Stromal cell of bone marrow (primary cell): ENCODE measurements around the gene EYA2.

Source experiments
- DNase-seq: peaks from one replicate; pipeline ENCODE4 v3.0.0-alpha.2; 2012; ENCODE audit warnings: low read depth

EYA2 gene

DNA sequence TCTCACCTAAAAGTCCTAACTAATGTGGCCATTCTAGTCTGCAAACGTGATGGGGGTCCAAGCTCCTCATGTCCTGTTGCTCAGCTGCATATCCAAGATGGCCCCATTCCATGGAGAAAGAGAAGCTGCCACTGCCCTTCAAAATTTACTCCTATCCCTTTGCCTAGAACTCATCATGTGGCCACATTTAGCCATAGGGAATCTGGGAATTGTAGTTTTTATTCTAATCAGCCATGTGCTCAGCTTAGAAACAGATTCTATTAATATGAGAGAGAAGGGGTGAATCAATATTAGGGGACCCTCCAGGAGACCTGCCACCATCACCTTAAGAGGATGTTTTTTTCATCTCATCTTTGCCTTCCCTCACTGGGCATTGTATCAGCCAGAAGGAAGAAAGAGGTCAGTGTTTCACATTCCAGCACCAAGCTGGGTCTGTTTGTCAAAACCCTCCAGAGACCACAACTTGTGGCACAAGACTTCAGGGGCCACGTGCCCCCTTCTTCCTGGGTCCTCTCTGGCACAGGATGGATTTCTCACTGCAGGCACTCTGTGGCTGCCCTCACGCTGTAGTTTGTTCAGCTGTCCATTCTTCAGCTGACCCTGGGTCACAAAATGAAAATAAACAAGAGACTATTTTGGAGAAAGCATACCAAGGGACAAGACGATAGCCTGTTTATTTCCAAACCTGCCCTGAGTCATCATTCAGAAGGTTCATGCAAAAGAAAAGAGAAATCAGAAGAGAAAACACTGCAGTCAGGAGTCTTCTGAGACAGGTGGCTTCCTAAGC is 172.0 kb downstream of the EYA2 start:
- DNase-seq = no peak

DNA sequence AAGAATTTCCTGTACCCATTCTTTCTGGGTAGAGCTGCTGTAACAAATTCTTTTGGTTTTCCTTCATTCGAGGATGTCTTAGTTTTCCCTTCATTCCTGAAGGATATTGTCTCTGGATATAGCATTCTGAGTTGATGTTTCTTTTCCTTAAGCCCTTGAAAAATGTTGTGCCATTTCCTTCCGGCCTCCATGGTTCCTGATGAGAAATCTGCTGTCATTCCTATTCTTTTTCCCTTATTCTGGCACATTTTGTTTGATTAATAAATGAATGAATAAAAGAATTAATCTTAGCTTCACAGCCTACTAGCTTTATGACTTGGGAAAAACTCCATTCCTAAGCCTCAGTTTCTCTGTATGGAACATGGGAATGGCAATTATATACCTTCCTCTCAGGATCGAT is 173.1 kb downstream of the EYA2 start:
- DNase-seq = no peak

DNA sequence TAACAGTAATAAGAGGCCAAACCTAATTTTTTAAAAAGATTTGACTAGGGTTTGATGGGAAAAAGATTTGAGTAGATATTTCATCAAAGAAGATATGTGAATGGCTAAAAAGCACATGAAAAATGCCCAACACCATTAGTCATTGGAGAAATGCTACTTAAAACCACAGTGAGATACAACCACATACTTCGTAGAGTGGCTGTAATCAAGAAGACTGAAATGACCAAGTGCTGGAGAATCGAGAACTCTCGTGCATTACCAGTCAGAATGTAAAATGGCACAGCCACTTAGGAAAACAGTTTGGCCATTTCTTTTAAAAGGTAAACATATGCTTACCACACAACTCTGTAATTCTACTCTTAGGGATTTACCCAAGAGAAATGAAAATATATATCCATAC is 175.5 kb downstream of the EYA2 start:
- DNase-seq = no peak

DNA sequence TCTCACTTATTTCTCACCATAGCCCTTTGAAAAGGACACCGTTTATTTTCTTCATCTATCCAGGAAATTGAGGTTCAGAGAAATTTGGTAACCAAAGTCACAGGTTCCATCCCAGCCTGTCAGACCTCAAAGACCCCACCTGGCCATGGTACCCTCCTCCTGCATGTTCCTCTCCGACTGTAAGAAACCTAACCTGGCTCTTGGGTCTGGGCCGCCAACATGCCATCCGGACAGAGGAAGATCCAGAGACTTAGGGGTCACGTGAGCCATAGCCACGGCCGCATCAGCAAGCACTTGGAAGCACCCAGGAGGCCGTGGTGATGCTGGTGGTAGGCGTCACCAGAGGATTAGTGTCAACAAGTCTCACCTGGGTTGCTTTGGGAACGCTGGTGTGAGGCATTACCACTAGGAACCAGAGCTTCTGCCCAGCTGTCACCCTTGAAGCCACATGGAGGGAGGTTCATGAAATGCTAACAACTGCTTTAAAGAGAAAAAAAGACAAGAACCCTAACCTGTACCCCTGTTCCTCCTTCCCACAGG is 177.1 kb downstream of the EYA2 start:
- no peak for DNase-seq

DNA sequence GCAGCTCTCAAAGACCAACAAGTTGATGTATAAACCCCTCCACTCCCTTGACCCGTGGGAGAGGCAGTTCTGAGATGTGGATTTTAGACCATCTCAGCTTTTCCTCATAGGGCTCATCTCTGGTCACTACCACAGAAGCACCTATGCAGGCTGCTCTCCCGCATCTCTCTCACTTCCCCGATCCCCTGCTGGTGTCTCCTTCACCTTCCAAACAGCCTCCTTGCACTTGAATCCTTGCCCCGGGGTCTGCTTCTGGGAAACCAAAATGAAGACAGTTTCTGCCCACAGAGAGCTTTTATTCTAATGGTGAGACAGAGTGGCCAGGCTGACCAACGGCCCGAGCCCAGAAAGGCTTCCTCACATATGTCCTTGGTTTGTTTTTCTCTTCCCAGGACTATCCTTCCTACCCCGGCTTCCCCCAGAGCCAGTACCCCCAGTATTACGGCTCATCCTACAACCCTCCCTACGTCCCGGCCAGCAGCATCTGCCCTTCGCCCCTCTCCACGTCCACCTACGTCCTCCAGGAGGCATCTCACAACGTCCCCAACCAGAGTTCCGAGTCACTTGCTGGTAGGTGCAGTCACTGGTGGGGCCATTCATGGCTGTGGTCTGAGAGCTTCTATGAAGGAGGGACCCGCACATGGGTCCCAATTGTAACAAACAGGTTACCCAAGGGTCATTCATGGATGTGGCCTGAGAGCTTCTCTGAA is 179.3 kb downstream of the EYA2 start:
- DNase-seq = no peak

DNA sequence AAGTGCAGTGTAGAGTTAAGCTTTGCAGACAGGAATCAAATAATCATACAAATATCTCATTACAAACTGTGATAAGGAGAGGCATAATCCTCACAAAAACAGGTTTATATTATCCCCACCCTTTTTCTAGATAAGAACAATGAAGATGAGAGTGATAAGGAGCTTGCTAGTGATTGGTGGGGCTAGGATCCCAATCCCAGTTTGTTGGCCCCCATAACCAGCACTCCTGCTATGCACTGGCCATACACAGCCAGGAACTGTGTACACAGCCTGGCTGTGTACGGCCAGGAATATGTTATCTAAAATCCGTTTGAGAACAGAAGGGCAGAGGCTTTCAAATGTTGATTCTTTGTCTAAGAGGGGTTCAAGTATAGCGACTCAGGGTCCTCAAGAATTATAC is 180.6 kb downstream of the EYA2 start:
- DNase-seq = no peak

DNA sequence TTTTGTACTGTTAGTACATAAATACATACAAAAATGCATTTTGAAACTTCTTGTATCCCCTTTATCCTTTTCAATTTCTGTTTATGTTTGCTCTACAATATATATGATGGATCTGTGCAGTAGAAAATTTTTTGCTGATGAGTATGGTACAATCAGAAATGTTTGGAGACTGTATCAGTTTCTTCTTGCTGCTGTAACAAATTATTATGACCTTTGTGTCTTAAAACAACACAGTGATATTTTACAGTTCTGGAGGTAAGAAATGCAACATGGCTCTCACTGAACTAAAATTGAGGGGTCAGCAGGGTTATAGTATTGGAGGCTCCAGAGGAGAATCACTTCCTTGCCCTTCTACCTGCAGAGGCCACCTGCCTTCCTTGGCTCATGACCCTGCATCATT is 184.4 kb downstream of the EYA2 start:
- DNase-seq = no peak

DNA sequence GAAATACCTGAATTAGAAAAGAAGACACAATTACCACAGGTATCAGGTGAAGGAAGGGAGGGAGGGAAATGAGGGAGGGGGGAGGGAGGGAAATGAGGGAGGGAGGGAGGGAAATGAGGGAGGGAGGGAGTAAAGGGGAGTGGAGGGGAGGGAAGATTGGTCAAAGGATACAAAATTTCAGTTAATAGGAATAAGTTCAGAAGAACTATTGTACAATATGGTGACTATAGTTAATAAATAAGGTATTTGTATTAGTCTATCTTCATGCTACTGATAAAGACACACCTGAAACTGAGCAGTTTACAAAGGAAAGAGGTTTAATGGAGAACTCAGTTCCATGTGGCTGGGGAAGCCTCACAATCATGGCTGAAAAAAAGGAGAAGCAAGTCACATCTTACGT is 185.7 kb downstream of the EYA2 start:
- DNase-seq = no peak

DNA sequence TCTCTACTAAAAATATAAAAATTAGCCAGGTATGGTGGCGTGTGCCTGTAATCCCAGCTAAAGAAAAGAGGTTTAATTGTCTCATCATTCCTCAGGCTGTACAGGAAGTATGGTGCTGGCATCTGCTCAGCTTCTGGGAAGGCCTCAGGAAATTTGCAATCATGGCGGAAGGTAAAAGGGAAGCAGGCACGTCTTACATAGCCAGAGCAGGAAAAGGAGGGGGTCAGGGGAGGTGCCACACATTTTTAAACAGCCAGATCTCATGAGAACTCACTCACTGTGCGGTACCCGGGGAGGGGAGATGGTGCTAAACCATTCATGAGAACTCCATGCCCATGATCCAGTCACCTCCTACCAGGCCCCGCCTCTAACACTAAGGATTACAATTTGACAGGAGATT is 191.7 kb downstream of the EYA2 start:
- DNase-seq = no peak

DNA sequence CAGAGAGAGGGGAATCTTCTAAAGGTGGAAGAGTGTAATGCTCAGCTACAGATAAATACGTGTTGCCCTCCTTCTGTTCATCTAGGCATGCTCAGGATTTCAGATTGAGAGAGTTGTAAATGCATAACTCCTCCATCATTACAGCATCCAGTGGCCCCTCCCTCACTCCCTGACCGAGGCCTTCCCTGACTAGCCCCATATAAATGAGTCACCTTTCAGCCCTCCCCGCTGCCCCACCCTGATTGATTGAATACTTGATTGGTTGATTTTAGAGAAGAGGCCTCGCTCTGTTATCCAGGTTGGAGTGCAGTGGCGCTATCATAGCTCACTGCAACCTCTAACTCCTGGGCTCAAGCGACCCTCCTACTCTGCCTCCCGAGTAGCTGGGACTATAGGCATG is 193.7 kb downstream of the EYA2 start:
- DNase-seq = no peak

DNA sequence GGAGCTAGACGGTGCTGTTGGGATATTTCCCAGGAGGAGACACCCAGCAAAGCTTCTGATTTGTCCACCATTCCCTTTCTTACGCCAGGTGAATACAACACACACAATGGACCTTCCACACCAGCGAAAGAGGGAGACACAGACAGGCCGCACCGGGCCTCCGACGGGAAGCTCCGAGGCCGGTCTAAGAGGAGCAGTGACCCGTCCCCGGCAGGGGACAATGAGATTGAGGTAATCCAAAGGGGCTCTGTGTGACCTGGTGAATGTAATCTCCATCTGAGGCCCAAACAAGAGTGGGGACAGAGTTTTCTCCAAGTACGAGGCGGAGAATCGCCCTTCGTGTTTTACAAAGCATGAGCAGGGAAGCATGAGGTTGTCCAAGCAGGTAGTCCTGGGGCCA is 194.5 kb downstream of the EYA2 start:
- no peak for DNase-seq

DNA sequence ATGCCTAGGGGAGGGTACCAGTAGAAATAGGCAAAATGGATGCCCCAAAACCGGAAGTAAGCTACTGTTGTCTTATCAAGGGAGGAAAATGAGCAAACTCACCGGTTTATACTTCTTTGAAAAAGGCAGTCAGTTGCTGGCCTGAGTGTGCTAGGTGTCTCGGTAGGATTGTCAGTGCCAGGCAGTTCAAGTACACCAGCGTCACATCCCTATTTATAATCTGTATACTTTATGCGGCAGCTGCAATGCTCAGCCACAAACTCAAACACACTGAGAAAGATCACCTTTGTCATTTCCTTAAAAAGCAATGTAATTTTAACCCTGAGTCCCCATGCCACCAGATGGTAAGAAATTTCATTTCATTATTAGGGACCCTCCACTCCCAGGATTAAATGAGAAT is 196.2 kb downstream of the EYA2 start:
- DNase-seq = no peak

DNA sequence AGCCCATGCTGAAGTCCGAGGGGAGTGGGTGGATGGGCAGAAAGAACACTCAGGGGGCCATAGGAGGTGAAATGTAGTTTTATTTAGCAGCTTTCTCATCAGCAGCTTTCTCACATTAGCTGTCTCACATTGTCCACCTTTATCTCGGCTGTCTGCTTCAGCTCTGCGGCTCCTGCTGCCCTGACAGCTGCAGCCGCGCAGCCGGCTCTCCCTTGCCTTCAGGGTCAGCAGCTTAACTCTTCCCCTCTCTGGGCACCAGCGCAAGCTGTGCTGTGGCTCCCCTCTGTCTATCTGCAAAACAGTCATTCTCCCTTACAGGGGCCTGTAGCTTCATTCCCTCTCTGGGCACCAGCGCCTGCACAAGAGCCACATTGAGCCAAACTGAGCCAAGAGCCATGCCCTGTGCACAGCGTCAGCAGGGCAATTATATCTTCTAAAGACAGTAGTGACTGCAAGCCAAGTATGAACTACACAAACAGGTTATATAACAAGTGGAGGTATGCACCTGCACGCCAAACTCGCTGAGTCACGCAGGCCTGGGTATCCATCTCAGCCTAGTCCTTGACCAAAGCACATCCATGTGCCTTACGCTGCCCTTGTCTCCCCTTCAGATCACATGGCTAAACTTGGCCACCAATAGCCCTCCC is 198.8 kb downstream of the EYA2 start:
- DNase-seq = no peak

DNA sequence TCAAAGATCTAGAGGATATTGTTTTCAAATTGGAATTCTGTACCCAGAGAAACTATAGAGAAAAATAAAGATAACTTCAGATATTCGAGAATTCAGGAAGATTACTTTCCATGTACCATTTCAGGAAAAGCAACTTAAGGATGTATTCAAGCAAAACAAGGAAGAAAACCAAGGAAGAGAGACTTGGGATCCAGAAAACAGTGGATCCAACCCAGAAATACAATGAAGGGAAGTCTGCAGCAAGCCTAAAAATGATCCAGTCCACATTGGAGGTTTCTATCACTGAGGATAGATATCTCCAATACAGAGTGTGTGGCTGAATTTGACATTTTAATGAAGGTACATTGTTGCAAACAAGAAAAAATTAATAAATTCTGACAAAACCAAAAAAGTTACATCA is 201.0 kb downstream of the EYA2 start:
- no peak for DNase-seq

DNA sequence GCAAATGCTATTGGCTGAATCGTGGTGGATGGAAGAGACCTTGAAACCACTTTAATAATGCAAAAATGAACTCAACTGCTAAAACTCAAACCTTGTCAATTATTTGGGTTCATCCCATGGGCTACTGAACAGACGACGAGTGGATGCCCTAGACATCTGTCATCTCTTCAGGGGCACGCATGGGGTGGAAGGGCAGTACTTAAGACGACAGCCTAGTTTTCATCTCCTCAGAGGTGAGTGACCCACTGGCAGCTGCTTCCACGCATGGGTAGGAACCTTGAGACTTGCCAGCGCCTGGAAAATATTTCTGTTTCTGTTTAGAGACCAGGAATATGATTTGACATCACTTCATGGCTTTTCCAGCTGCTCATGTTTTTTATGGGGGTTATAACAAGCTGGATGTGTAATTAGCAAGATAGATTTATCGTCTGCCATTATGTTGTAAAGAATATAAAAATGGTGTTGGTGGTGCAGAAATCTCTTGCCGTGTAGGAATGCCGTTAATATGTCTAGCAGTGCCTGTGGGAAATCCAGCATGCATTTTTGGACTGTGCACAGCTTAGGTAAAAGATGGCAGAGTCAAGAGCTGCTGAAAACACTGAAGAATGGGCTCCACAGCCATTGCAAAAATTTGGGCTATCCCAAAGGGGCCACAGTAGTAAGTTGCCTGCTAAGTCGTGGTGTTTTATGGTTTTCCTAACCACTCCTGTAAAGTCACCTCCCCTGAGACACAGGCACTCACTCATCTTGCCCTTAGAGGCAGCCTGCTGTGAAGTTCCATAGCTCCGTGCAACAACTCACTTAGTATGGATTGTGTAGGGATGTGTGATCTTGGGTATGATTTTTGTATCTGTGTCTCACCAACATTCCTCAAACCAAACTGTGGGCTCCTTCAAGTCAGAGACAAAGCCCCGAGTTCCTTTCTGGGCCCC is 203.3 kb downstream of the EYA2 start:
- no peak for DNase-seq

DNA sequence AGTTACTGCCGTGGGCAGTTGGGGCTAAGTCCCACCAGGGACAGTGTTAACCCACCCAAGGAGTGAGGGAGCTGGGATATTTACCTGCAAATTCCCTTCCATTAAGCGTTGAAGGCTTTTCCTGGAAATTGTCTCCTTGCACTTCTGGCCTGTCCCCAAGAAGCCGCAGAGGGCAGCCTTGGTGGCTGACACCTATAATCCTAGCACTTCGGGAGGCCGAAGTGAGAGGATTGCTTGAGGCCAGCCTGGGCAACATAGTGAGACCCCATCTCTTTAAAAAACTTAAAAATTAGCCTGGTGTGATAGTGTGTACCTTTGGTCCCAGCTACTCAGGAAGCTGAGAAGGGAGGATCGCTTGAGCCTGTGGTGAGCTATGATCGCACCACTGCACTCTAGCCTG is 204.4 kb downstream of the EYA2 start:
- DNase-seq = no peak

DNA sequence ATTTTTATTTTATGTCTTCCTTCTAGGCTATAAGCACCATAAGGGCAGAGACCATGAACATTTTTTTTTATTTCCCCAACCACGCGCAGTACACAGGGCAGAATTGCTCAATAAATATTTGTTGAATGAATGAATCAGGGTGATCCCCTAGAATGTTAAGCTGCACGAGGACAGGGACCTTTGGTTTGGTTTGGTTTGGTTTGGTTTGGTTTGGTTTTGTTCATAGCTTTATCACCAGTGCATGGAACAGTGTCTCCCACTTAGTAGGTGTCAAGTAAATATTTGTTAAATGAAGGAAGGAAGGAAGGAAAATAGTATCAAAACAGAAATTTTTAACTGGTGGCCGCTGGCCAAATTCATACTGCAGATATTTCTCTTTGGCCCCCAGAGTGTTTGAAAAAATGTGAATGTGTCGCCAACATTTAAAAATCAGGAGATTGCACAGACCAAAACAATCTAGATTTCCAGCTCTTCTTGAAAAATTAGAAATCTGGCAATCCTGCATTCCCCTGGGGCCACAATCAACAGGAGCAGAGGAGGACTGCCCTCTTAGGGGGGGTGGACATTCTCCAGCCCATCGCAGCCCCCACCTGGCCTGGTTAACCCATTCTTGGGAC is 205.3 kb downstream of the EYA2 start:
- DNase-seq = peak; percentile 26

DNA sequence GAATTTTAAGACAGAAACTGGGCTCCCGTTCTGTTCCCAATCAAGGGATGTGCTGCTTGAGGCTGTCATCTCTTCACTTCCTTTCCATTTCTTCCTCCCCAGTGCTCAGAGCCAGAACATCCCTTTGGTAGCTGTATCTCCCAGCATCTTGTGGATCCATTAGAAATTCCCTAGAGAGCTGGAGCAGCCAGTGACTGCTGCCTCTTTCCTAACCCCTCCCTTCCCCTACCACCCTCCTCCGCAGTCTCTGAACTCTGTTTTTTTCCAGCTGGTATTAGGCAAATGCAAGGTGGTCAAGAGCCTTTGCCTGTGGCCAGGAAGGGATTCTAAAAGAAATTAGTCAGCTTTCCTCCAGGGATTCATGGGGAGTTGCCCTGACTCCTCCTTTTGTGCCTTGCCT is 208.0 kb downstream of the EYA2 start:
- no peak for DNase-seq

DNA sequence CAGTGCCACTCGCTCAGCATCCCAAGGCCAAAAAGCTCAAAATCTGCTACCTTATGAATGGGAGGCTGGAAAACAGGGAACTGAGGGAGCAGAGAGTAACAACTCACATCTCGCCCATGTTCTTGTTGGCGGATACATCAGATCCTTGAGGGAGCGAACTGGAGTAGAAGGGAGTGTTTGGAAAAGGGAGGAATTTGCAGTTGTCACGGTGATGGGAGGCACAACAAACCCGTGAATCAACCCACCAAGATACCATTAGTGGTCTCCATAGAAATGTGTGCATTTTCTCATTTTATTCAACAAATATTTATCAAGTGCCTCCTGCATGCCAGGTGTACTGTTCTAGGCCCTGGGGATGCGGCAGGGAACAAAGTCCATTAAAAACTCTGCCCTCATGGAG is 212.1 kb downstream of the EYA2 start:
- DNase-seq = no peak

DNA sequence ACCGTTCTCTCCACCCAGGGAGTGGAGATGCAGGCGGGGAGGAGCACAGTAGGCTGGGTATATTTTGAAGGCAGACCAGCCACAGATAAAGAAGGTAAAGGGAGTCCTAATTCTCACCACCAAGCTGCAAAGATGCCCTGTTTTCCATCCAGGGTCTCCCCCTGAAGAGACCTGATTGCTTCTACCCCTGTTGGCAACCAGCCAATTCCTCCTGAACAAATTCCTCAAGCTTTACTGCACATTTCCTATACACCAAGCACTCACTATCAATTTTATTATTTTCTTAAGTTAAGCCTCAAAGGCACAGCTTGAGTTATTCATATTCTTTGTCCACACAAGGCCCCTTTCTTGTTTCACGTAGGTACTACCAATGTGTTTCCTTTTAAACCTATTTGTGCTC is 214.4 kb downstream of the EYA2 start:
- no peak for DNase-seq

DNA sequence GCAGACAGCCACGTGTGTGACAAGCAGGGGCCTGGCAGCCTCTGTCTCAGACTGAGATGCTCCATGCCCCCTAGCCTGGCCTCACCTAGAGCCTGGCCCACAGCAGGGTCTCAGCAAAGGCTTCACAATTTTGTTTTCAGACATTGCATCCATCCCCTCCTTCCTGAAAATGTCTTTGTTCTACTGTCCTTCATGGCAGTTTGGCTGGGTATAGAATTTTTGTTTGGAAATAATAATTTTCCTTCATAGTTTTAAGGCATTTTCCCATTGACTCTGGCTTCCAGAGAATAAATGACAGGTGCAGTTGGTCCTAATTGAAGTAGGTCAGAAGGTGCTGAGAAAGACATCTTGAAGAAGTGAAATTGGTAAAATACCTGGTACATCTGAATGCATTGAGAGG is 216.2 kb downstream of the EYA2 start:
- no peak for DNase-seq

DNA sequence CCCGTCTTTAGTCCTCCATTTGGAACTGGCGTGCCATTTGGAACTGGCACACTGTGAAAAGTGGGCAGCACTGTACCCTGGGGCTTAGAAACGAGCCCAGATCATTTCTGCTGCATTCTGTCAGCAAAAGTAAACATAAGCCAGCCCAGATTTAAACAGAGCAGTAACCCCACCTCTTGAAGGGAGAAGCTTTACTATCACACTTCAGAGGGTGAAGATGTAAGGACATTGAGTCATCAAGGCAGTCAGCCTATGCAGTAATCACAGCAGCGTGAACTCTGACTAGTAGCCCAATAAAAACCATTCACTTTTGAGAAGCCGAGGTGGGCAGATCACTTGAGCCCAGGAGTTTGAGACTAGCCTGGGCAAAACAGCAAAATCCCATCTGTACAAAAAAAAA is 216.9 kb downstream of the EYA2 start:
- DNase-seq = no peak
